Testis (tissue), 3 donors: ENCODE data around the gene CLK3. TPM values are rescaled to one million over a fixed set of nuclear protein-coding genes. Genes with fewer than 3 reads are reported as not detected.

ENCODE experiments used
- DNase-seq: peaks from one replicate; pipeline ENCODE4 v3.0.0-alpha.2; 2019
- H3K27ac ChIP-seq, 2 donors: fragments of 200-600 bp; sonication (generic); one replicate each; pipeline ENCODE4 v1.5.1; 2019
- H3K27me3 ChIP-seq: fragments of 200-600 bp; sonication (generic); one replicate; pipeline ENCODE4 v1.5.1; 2019
- H3K36me3 ChIP-seq: fragments of 200-600 bp; sonication (generic); one replicate; pipeline ENCODE4 v1.5.1; 2017; ENCODE audit warnings: low read depth; ENCODE audit errors: missing control alignments
- H3K4me1 ChIP-seq: fragments of 200-600 bp; sonication (generic); one replicate; pipeline ENCODE4 v1.5.1; 2019
- H3K4me3 ChIP-seq, 2 donors: fragments of 200-600 bp; sonication (generic); one replicate each; pipeline ENCODE4 v1.5.1; 2017 to 2019
- H3K9me3 ChIP-seq: fragments of 200-600 bp; sonication (generic); one replicate; pipeline ENCODE4 v1.5.1; 2017
- POLR2A ChIP-seq: fragments of 450-650 bp; IDR thresholded peaks from one replicate; pipeline ENCODE4 v1.6.1; 2017; ENCODE audit warnings: antibody characterized with exemption, mild to moderate bottlenecking, moderate library complexity
- WGBS, 2 donors: methylation state at CpG; one replicate each; pipeline ENCODE4 v1.1.5; 2018; 5-methylcytosine and 5-hydroxymethylcytosine counted together
- intact Hi-C: fragments of 100-400 bp; cut with DNase I; formaldehyde crosslinking; loops from one replicate; pipeline ENCODE4 v1.15.1; 2023; ENCODE audit warnings: low total_unique reads
- polyA plus RNA-seq: library from polyadenylated mRNA; stranded (reverse); fragments of 350-450 nt; fragmentation: Illumina TruSeq; extraction: RNeasy Lipid Tissue Mini Kit (QIAGEN cat#74804); gene quantifications from one replicate; pipeline ENCODE4 v1.2.3, GENCODE V29; 2014; ENCODE audit warnings: low read depth, low replicate concordance; ENCODE audit not compliant: insufficient read depth
- total RNA-seq, 2 donors: library from RNA; depleted of rRNA; stranded (reverse); fragments of >200 nt; gene quantifications; one replicate each; pipeline ENCODE4 v1.2.3, GENCODE V29; 2016
- TF ChIP-seq, protein P1 (sequence below), 3 experiments: fragments of 450-650 bp in 2 of 3; fragments of 200-600 bp in 1 of 3; sonication (generic) in 1 of 3; IDR thresholded peaks; one replicate each; pipeline ENCODE4 v1.5.1; 2016 to 2019; ENCODE audit warnings: antibody characterized with exemption in 3 of 3, mild to moderate bottlenecking in 2 of 3, moderate library complexity in 1 of 3

Gene CLK3
- total and polyA plus RNA-seq, 3 donors from 2014 or later, result 137 to 197 (median 162) TPM

DNA sequence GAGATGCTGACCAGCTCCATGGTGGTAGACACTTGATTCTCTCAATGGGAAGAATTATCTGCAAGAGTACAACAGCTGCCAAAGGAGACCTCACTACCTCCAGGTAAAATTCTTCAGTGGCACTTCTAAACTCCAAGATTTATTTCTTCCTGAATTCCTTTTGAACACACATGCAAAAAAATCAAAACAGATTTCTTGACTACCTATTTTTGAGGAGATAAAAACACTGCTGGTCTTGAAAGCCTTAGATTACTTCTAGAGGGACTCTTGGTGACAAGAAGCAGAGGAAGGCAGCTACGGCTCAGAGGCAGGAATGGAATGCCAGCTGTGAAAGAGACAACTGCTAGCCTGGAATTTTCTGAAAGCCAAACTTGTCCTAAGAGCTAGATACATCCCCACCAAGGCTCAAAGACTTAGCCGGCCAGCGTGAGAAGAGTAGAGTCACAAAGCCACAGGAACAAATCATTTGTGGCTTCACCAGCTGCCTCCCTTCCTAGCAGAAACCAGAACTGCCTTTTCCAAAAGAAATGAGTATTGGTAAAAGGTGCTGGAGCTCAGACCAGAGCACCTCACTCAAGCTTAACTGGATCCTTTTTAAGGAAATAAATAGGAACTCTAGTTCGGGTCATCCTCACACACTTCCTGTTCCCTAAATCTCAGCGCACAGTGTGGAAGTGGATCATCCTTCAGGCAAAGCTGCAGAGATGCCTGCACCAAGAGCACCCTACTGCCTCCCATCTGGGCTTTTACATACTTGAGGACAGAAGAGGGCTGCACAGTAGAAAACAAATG, 32.6 kb downstream of the CLK3 start:
- no peak overlapping the region for H3K4me3 ChIP-seq
- H3K36me3 ChIP-seq, result no peaks in the 10 kb centered on the region
- 90 to 92% methylated on average over 5 of the region's 5 CpGs for WGBS, 2 donors
- TF ChIP-seq POLR2A, result no peak
- TF ChIP-seq, protein P1, sequence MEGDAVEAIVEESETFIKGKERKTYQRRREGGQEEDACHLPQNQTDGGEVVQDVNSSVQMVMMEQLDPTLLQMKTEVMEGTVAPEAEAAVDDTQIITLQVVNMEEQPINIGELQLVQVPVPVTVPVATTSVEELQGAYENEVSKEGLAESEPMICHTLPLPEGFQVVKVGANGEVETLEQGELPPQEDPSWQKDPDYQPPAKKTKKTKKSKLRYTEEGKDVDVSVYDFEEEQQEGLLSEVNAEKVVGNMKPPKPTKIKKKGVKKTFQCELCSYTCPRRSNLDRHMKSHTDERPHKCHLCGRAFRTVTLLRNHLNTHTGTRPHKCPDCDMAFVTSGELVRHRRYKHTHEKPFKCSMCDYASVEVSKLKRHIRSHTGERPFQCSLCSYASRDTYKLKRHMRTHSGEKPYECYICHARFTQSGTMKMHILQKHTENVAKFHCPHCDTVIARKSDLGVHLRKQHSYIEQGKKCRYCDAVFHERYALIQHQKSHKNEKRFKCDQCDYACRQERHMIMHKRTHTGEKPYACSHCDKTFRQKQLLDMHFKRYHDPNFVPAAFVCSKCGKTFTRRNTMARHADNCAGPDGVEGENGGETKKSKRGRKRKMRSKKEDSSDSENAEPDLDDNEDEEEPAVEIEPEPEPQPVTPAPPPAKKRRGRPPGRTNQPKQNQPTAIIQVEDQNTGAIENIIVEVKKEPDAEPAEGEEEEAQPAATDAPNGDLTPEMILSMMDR (IDR thresholded peaks at IDR 0.05), result no peak
- H3K27ac ChIP-seq, result no peak overlapping the region
- peaks cover 10% of the 10 kb centered on the region for H3K4me1 ChIP-seq
- H3K27me3 ChIP-seq, result no peaks in the 10 kb centered on the region
- H3K9me3 ChIP-seq, result no peaks in the 10 kb centered on the region
- intact Hi-C loops, result no loop called here
- DNase-seq, result no peak

DNA sequence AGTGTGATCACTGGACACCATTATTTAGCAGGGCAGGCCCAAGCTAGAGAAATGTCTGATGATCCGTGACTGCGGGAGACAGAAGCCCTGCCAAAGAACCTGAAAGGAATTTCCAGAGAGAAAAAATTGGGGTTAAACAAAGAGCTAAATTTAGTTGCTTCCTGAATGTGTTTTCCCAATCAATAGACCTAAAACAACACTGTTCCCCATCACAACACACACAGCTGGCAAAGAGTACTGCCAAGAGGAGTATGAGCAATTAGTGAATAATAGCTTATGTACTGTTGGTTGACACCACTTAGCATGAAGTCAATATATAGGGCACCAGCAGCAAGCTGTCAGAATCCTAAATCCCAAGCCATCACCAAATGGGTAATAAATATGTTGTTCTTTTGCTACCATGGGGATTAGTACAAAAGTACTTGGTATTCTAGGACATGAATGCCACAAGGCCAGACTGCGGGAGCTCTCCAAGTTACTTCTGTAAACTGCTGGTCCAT, 35.7 kb downstream of the CLK3 start:
- Histone ChIP-seq H3K27me3 (no peaks in the 10 kb centered on the region), H3K4me1 (peaks cover 27% of the 10 kb centered on the region), H3K4me3 (no peak overlapping the region), H3K36me3 (no peaks in the 10 kb centered on the region), H3K9me3 (no peaks in the 10 kb centered on the region), H3K27ac (peak overlapping the region; percentile 39 to 42)
- no peak for DNase-seq
- WGBS, 2 donors, result 53 to 67% methylated on average over 3 of the region's 3 CpGs
- no peak for TF ChIP-seq POLR2A
- TF ChIP-seq, protein P1 (IDR thresholded peaks at IDR 0.05), result no peak
- intact Hi-C loops, result no loop called here

DNA sequence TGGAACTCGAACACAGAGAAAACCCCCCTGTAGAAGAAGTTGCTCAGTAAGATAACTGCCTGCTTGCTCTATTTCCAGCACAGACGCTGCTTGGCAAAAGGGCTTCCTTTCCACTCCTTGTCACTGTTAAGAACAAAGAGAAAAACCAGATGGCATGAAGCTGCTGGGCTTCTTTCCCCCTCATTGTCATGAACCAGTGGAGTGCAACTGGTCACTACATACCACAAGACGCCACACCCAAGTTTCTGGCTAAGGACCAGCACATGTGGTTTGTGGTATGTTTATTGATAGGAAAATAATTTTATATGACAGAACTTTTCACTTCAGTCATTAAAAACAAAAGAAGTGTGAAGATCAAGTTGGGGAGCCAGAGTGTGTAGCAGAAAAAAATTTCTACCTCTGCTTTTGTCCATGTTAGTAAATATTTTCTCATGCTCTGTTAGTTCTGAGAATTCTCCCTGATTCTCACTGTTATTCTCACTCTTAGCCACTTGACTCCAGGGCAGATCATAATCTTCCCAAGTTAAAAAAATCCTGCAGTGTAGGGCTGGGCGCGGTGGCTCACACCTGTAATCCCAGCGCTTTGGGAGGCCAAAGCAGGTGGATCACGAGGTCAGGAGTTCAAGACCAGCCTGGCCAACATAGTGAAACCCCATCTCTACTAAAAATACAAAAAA, 37.9 kb downstream of the CLK3 start:
- TF ChIP-seq POLR2A, result no peak
- 71 to 74% methylated on average over 7 of the region's 7 CpGs for WGBS, 2 donors
- no peak overlapping the region for H3K27ac ChIP-seq
- no peaks in the 10 kb centered on the region for H3K27me3 ChIP-seq
- no peak overlapping the region for H3K4me3 ChIP-seq
- intact Hi-C loops, result no loop called here
- no peaks in the 10 kb centered on the region for H3K36me3 ChIP-seq
- no peak for DNase-seq
- peaks cover 27% of the 10 kb centered on the region for H3K4me1 ChIP-seq
- H3K9me3 ChIP-seq, result no peaks in the 10 kb centered on the region

DNA sequence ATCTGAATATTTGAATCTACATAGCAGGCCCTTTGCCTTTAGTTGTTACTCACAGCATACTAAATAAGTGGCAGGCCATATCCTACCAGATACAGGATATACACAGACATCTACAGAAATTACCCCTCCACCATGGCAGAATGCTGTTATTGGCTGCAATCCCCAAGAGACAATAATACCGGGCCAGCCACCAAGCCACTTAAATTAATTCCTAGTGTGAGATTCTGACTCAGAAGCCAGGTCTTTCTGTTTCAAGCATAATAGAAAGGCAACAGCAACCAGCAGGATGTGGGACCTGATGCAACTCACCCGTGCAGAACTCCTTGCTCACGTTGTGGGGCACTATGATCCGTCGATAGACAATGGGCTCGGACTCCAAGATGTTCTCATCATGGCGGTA, 39.8 kb downstream of the CLK3 start:
- intact Hi-C loops, result no loop called here
- H3K4me1 ChIP-seq, result peaks cover 27% of the 10 kb centered on the region

More for the DNA sequence above, 39.8 kb downstream of the CLK3 start:
- Histone ChIP-seq H3K27me3 (no peaks in the 10 kb centered on the region), H3K4me3 (no peak overlapping the region), H3K27ac (no peak overlapping the region), H3K36me3 (no peaks in the 10 kb centered on the region), H3K9me3 (no peaks in the 10 kb centered on the region)
- 92 to 94% methylated on average over 7 of the region's 7 CpGs for WGBS, 2 donors
- TF ChIP-seq, protein P1 (IDR thresholded peaks at IDR 0.05), result no peak
- TF ChIP-seq POLR2A, result no peak
- no peak for DNase-seq
